GM20000 (cell line): ENCODE measurements around the gene SERTAD3.

Experiments
- DNase-seq: peaks from one replicate; pipeline ENCODE4 v3.0.0; 2012; ENCODE audit warnings: low spot score
- CTCF ChIP-seq: IDR thresholded peaks from 2 replicates; pipeline ENCODE4 v1.5.1; 2012; ENCODE audit warnings: mild to moderate bottlenecking, control low read depth; ENCODE audit errors: extremely low read depth, missing control alignments

Gene SERTAD3

GRCh38 chr19:40392894-40393517 lies 51.1 kb downstream of the SERTAD3 start:
- DNase-seq, result peak; percentile 58
- TF ChIP-seq CTCF, result peak; percentile 17

GRCh38 chr19:40392123-40392522 lies 52.0 kb downstream of the SERTAD3 start:
- DNase-seq, result no peak

More at GRCh38 chr19:40392123-40392522, 52.0 kb downstream of the SERTAD3 start:
- TF ChIP-seq CTCF, result no peak
